GM18507 (cell line): ENCODE measurements around the gene HLA-G.
"Not testable (repeated sequence)": the region's sequence is repeated elsewhere in the genome, so short reads cannot be mapped to it uniquely, and the experiment has no call there.

Experiments used
- DNase-seq: peaks from one replicate; pipeline ENCODE4 v3.0.0; 2011; ENCODE audit warnings: low read depth; ENCODE audit not compliant: insufficient read length; ENCODE audit errors: extremely low spot score
- FAIRE-seq: peaks from 2 replicates; lab custom pipeline; 2011; peaks lifted over from hg19 to GRCh38; lab: Jason Lieb, UNC

HLA-G gene

GRCh38 chr6:29827579-29828470 lies at the start of gene HLA-G:
HLA-G (plus strand) TSS chr6:29827825; CDS start chr6:29827845, 20 bp downstream.
- no peak for DNase-seq
- FAIRE-seq = no peak

GRCh38 chr6:29780019-29780698 lies 47.5 kb upstream of the HLA-G start:
- not testable (repeated sequence) for FAIRE-seq, DNase-seq

- DNase-seq = no peak
- no peak for FAIRE-seq
Observed at GRCh38 chr6:29789176-29789575, 38.4 kb upstream of the HLA-G start.

- DNase-seq (no peak), FAIRE-seq (no peak)
Observed at GRCh38 chr6:29790626-29791025, 37.0 kb upstream of the HLA-G start.

- DNase-seq = no peak
- FAIRE-seq = no peak
Observed at GRCh38 chr6:29791162-29791561, 36.5 kb upstream of the HLA-G start.

GRCh38 chr6:29791786-29792122 lies 35.9 kb upstream of the HLA-G start:
- DNase-seq (no peak), FAIRE-seq (no peak)

- no peak for FAIRE-seq
- DNase-seq = no peak
Observed at GRCh38 chr6:29792123-29793035, 35.2 kb upstream of the HLA-G start.

GRCh38 chr6:29793036-29793356 lies 34.6 kb upstream of the HLA-G start:
- FAIRE-seq (no peak), DNase-seq (no peak)

- no peak for FAIRE-seq
- DNase-seq = no peak
Observed at GRCh38 chr6:29793796-29794195, 33.8 kb upstream of the HLA-G start.

- FAIRE-seq = no peak
- no peak for DNase-seq
Observed at GRCh38 chr6:29796026-29796425, 31.6 kb upstream of the HLA-G start.

- DNase-seq = no peak
- no peak for FAIRE-seq
Observed at GRCh38 chr6:29797135-29797534, 30.5 kb upstream of the HLA-G start.

GRCh38 chr6:29797966-29798365 lies 29.7 kb upstream of the HLA-G start:
- FAIRE-seq (no peak), DNase-seq (no peak)

- FAIRE-seq (no peak), DNase-seq (no peak)
Observed at GRCh38 chr6:29800254-29800653, 27.4 kb upstream of the HLA-G start.

GRCh38 chr6:29806387-29806786 lies 21.2 kb upstream of the HLA-G start:
- FAIRE-seq = no peak

GRCh38 chr6:29809249-29809648 lies 18.4 kb upstream of the HLA-G start:
- FAIRE-seq (no peak), DNase-seq (no peak)

More at GRCh38 chr6:29806387-29806786, 21.2 kb upstream of the HLA-G start:
- no peak for DNase-seq

- DNase-seq (no peak), FAIRE-seq (no peak)
Observed at GRCh38 chr6:29810371-29810770, 17.3 kb upstream of the HLA-G start.

GRCh38 chr6:29811377-29811776 lies 16.2 kb upstream of the HLA-G start:
- no peak for DNase-seq
- no peak for FAIRE-seq

- no peak for DNase-seq
- no peak for FAIRE-seq
Observed at GRCh38 chr6:29813066-29813465, 14.6 kb upstream of the HLA-G start.

GRCh38 chr6:29813809-29814208 lies 13.8 kb upstream of the HLA-G start:
- DNase-seq (no peak), FAIRE-seq (no peak)
